Skeletal muscle tissue (tissue), 4 donors: ENCODE measurements around the gene IFITM2. TPM values are rescaled to one million over a fixed set of nuclear protein-coding genes. Genes with fewer than 3 reads are reported as not detected.
"Not testable (repeated sequence)": the region's sequence is repeated elsewhere in the genome, so short reads cannot be mapped to it uniquely, and the experiment has no call there.

Source experiments
- H3K27ac ChIP-seq: one replicate; pipeline ENCODE4 v1.7.0; 2013; ENCODE audit warnings: mild to moderate bottlenecking, low read depth, low read length, inconsistent platforms
- H3K27me3 ChIP-seq, 3 donors: one replicate each; pipeline ENCODE4 v1.7.0; 2013; ENCODE audit warnings: low read length in 3 of 3; ENCODE audit not compliant: control insufficient read depth in 3 of 3, insufficient read depth in 3 of 3
- H3K36me3 ChIP-seq, 3 donors: one replicate each; pipeline ENCODE4 v1.7.0; 2013; ENCODE audit warnings: low read length in 3 of 3; ENCODE audit not compliant: control insufficient read depth in 3 of 3, insufficient read depth in 3 of 3
- H3K4me1 ChIP-seq, 3 donors: one replicate each; pipeline ENCODE4 v1.7.0; 2013; ENCODE audit warnings: low read length in 3 of 3, mild to moderate bottlenecking in 3 of 3; ENCODE audit not compliant: control insufficient read depth in 3 of 3, insufficient read depth in 3 of 3
- H3K4me3 ChIP-seq, 3 donors: one replicate each; pipeline ENCODE4 v1.7.0; 2013; ENCODE audit warnings: low read length in 3 of 3
- H3K9ac ChIP-seq, 3 donors: one replicate each; pipeline ENCODE4 v1.7.0; 2013; ENCODE audit warnings: low read length in 3 of 3, mild to moderate bottlenecking in 3 of 3, moderate library complexity in 2 of 3, low read depth in 1 of 3
- H3K9me3 ChIP-seq, 3 donors: one replicate each; pipeline ENCODE4 v1.7.0; 2013; ENCODE audit warnings: low read length in 3 of 3; ENCODE audit not compliant: control insufficient read depth in 3 of 3
- total RNA-seq: library from RNA; depleted of rRNA; stranded (reverse); fragments of >200 nt; gene quantifications from one replicate; pipeline ENCODE4 v1.2.3, GENCODE V29; 2014
- donor health status: Osteomylitis.

The IFITM2 gene
- total RNA-seq, 1 donor from 2014 or later: 6.3 TPM

DNA sequence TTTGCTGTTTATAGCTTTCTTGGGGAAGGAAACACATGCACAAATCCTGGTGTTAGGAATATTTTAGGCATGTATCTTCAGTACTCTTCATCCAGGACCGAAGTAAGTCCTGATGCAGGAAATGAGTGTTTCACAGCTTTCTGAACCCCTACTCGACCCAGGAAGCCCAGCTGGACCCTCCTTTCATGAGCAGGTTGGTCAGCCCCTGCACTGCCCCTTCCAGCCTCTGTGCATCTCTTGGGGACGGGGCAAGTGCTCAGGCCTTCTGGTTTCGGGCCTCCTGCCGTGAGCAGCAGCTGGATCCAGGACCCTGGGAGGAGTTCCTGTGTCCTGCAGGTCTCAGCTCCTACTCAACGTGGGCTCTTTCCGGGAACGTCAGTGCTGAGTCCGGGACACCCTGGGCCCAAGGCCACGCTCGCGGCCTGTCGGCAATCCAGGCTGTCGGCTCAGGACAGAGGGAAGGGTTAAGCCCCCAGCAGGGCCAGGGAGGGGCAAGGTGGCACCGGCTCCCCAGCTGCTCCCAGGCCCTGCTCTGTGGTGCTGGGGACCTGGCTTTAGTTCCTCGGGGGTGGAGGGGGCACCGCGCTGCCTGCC lies 2.5 kb downstream of the IFITM2 start:
- H3K9me3 ChIP-seq, H3K36me3 ChIP-seq: not testable (repeated sequence)
- peaks cover 20 to 41% (median 26%) of the 10 kb centered on the region in 3 donors for H3K4me1 ChIP-seq
- H3K27me3 ChIP-seq: peaks cover 8 to 22% (median 10%) of the 10 kb centered on the region in 3 donors
- peak overlapping the region; percentile 87 for H3K27ac ChIP-seq
- H3K4me3 ChIP-seq: peak overlapping the region; percentile 69 to 76 (median 73)
- peak overlapping the region in 2 of 3 donors; percentile 70 to 73 for H3K9ac ChIP-seq

DNA sequence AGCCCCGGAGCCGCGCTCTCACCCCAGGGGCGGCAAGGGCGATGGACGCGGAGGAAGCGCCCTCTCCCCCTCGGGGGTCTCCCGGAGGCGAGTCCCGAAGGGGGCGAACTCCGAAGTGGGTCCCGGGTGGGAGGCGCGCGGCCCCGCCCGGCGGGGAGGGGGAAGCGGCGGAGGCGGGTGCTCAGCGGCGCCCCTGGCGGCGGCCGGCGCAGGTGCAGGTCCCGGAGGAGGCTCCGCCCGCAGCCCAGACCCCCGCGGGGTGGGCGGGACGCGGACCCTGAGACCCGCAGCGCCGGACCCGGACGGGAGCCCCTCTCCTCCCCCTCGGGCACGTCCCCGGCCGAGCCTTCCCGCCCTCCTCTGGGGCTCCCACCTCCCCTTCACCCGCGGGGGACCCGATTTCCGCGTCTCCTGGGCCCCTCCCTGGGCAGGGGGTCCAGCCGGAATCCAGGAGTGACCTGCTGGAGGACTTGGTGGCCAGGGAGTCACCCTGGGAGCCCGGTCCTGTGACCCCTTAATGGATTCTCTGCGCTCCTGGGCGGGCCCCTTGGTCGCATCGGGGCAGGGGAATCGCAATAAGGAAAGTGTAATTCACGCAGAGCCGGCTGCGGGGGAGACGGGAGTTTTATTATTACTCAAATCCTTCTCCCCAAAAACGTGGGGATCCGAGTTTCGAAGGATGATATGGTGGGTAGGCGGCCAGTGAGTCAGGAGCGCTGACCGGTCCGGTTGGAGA lies 3.6 kb downstream of the IFITM2 start:
- H3K36me3 ChIP-seq, H3K9me3 ChIP-seq, H3K4me3 ChIP-seq: not testable (repeated sequence)
- peaks cover 25 to 44% (median 26%) of the 10 kb centered on the region in 3 donors for H3K4me1 ChIP-seq
- peaks cover 10 to 28% (median 11%) of the 10 kb centered on the region in 3 donors for H3K27me3 ChIP-seq
- H3K27ac ChIP-seq: peak overlapping the region; percentile 87
- H3K9ac ChIP-seq: peak overlapping the region in 1 of 3 donors; percentile 58

GRCh38 chr11:312092-312816 lies 4.6 kb downstream of the IFITM2 start:
- H3K4me1 ChIP-seq: peaks cover 19 to 36% (median 20%) of the 10 kb centered on the region in 3 donors
- H3K27me3 ChIP-seq: peaks cover 10 to 28% (median 19%) of the 10 kb centered on the region in 3 donors
- H3K27ac ChIP-seq: peak overlapping the region; percentile 87

GRCh38 chr11:313304-313786 lies 5.7 kb downstream of the IFITM2 start:
- Histone ChIP-seq H3K36me3 (peaks cover 0 to 2% (median 2%) of the 10 kb centered on the region in 3 donors), H3K27ac (peak overlapping the region; percentile 87), H3K4me3 (peak overlapping the region; percentile 45 to 87 (median 70)), H3K4me1 (peaks cover 17 to 35% (median 23%) of the 10 kb centered on the region in 3 donors), H3K27me3 (peaks cover 10 to 25% (median 24%) of the 10 kb centered on the region in 3 donors), H3K9me3 (no peaks in the 10 kb centered on the region), H3K9ac (peak overlapping the region; percentile 64 to 81 (median 71))

More at GRCh38 chr11:312092-312816, 4.6 kb downstream of the IFITM2 start:
- Histone ChIP-seq H3K36me3 (peaks cover 0 to 2% (median 2%) of the 10 kb centered on the region in 3 donors), H3K4me3 (peak overlapping the region; percentile 6 to 48 (median 31)), H3K9me3 (no peaks in the 10 kb centered on the region), H3K9ac (peak overlapping the region in 2 of 3 donors; percentile 10 to 58)

DNA sequence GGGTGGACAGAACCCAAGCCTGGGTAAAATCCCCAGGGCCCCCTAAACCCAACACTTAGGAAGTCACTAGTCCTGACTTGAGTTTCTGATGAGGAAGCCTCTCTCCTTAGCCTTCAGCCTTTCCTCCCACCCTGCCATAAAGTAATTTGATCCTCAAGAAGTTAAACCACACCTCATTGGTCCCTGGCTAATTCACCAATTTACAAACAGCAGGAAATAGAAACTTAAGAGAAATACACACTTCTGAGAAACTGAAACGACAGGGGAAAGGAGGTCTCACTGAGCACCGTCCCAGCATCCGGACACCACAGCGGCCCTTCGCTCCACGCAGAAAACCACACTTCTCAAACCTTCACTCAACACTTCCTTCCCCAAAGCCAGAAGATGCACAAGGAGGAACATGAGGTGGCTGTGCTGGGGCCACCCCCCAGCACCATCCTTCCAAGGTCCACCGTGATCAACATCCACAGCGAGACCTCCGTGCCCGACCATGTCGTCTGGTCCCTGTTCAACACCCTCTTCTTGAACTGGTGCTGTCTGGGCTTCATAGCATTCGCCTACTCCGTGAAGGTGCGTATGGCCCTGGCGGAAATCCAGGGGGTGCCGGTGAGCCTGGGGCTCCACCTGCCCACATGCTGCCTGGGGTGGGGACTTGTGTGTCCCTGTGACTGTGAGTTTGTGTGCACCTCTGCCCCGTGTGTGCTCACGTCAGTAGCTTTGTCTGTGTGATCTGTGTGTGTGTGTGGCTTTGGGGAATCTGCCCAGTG lies 6.4 kb downstream of the IFITM2 start, which contains the start of gene IFITM1:
IFITM1 (plus strand) TSS at position 254 of the 767 bp plus-strand sequence; CDS start at position 385, 131 bp downstream.
- peaks cover 10 to 24% (median 23%) of the 10 kb centered on the region in 3 donors for H3K27me3 ChIP-seq
- H3K9me3 ChIP-seq: no peaks in the 10 kb centered on the region
- peak within 1 kb of the TSS; percentile 70 to 87 (median 73) for H3K4me3 ChIP-seq
- H3K36me3 ChIP-seq: peaks cover 0 to 2% (median 2%) of the 10 kb centered on the region in 3 donors
- H3K4me1 ChIP-seq: peaks cover 17 to 35% (median 23%) of the 10 kb centered on the region in 3 donors
- H3K9ac ChIP-seq: peak within 1 kb of the TSS; percentile 71 to 81 (median 81)
- peak within 1 kb of the TSS; percentile 87 for H3K27ac ChIP-seq

DNA sequence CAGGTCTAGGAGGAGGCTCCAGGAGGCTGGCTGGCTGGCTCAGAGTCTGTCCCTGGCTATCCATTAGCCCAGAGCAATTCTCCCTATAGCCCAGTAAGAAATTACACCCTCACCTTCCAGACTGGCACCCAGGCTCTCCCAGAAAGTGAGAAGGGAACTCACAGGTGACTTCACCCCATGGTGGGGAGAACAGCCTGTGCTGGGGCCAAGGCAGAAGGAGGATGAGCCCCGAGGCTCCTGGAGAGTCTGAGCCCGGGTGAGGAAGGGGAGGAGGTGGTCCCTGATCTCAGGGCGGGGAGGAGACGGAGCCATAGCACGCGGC lies 6.9 kb downstream of the IFITM2 start:
- not testable (repeated sequence) for H3K9me3 ChIP-seq, H3K36me3 ChIP-seq
- peak overlapping the region; percentile 71 to 81 (median 75) for H3K9ac ChIP-seq
- peak overlapping the region; percentile 87 for H3K27ac ChIP-seq
- peaks cover 15 to 35% (median 20%) of the 10 kb centered on the region in 3 donors for H3K4me1 ChIP-seq
- H3K27me3 ChIP-seq: peaks cover 10 to 21% (median 19%) of the 10 kb centered on the region in 3 donors
- peak overlapping the region; percentile 70 to 87 (median 73) for H3K4me3 ChIP-seq

GRCh38 chr11:315051-315481 lies 7.5 kb downstream of the IFITM2 start:
- H3K27me3 ChIP-seq: peaks cover 10 to 23% (median 14%) of the 10 kb centered on the region in 3 donors
- H3K9me3 ChIP-seq: no peaks in the 10 kb centered on the region
- peak overlapping the region; percentile 70 to 87 (median 70) for H3K4me3 ChIP-seq
- H3K36me3 ChIP-seq: peaks cover 0 to 2% (median 2%) of the 10 kb centered on the region in 3 donors
- H3K4me1 ChIP-seq: peaks cover 15 to 30% (median 22%) of the 10 kb centered on the region in 3 donors
- H3K9ac ChIP-seq: peak overlapping the region; percentile 71 to 81 (median 73)
- peak overlapping the region; percentile 87 for H3K27ac ChIP-seq

DNA sequence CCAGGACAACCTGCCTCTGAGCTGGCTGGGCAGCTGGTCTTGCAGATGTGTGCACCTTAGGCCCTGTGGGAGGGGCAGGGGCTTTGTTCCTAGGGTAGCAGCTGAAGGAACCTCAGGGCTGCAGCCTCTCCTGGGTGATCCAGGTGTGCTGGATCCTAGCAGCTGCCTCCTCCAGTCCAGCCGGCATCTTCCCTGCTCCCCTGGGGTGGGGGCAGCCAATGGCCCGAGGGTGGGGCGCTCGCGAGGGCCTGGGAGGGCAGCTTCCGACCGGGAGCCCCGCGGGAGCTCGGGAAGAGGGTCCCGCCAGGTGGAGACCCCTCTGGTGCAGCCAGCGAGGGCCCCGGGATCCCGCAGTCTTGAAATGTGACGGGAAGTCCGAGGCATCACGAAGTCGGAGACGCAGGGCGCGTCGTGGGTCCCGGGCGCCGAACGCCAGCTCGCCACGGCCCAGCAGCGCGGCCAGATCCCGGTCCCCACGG lies 7.9 kb downstream of the IFITM2 start:
- Histone ChIP-seq H3K4me1 (peaks cover 15 to 30% (median 26%) of the 10 kb centered on the region in 3 donors), H3K9ac (peak overlapping the region; percentile 71 to 81 (median 73)), H3K9me3 (no peaks in the 10 kb centered on the region), H3K36me3 (peaks cover 0 to 2% (median 2%) of the 10 kb centered on the region in 3 donors), H3K4me3 (peak overlapping the region; percentile 70 to 87 (median 70)), H3K27ac (peak overlapping the region; percentile 87), H3K27me3 (peaks cover 13 to 26% (median 14%) of the 10 kb centered on the region in 3 donors)
